ENCODE results near the gene PVRIG. TPM values are rescaled to one million over a fixed set of nuclear protein-coding genes. Genes with fewer than 3 reads are reported as not detected.

The PVRIG gene
- total and polyA plus RNA-seq, 2 of the 4 experiments (the other 2 are of a cell fraction) = not detected

GRCh38 chr7:100221231-100221718 lies 1.5 kb downstream of the PVRIG start:
- no peak for ATAC-seq (ENCODE audit: low read depth)
- H2BK5ac ChIP-seq (ENCODE audit: low read depth, low read length, poor library complexity, severe bottlenecking) = no peak overlapping the region
- ChIA-PET CTCF (interaction anchor here (1.2 kb wide), 1 partner anchor 90 kb away, joined by 5 read pairs; no protein-coding TSS in a partner anchor), POLR2A (ENCODE audit: unreplicated experiment) (interaction anchor here (0.6 kb wide), 1 partner anchor 68 kb away, joined by 3 read pairs; no protein-coding TSS in a partner anchor)
- H4K20me1 ChIP-seq (ENCODE audit: insufficient read depth, low read length) = no peaks in the 10 kb centered on the region
- H3K79me1 ChIP-seq (ENCODE audit: low read depth in 1 of 2, low read length in 2 of 2) = no peaks in the 10 kb centered on the region
- H3K27me3 ChIP-seq (ENCODE audit: control insufficient read depth, insufficient read depth, low read length) = no peaks in the 10 kb centered on the region
- no peak overlapping the region for H2AK9ac ChIP-seq (replicated peaks; ENCODE audit: low read depth, low read length, poor library complexity)
- intact Hi-C loops (cut with micrococcal nuclease) (no loop called here), dilution Hi-C loops (cut with HindIII; ENCODE audit: low sequenced_read_pairs, unreplicated experiment) (no loop called here), in situ Hi-C loops (cut with MboI; ENCODE audit: low sequenced_read_pairs) (no loop called here)
- WGBS, 2 experiments (ENCODE audit: extremely low coverage in 2 of 2, insufficient read length in 1 of 2) = no CpG with 5 or more reads among the region's 5 CpGs
- H2AK5ac ChIP-seq (ENCODE audit: low read depth, low read length) = no peak overlapping the region
- peaks cover 16% of the 10 kb centered on the region; the same call in 1 of the 2 replicates for H3K36me3 ChIP-seq (ENCODE audit: control insufficient read depth, insufficient read depth, low read length)
- no peak overlapping the region for H3K9ac ChIP-seq (ENCODE audit: low read depth, low read length)
- H3K27ac ChIP-seq (ENCODE audit: insufficient read depth, low read length) = no peak overlapping the region
- H3K23ac ChIP-seq (ENCODE audit: low read depth, low read length) = no peak overlapping the region
- H3K9me1 ChIP-seq (ENCODE audit: insufficient read depth, low read length) = no peaks in the 10 kb centered on the region
- H3K4ac ChIP-seq (ENCODE audit: low read depth, low read length) = no peak overlapping the region
- no peak for DNase-seq
- H2BK15ac ChIP-seq (ENCODE audit: low read depth, low read length) = no peak overlapping the region
- H2AFZ ChIP-seq (replicated peaks; ENCODE audit: low read length, poor library complexity) = no peak overlapping the region
- no TSS peak for BruUV-seq (replicated peaks)
- H2BK120ac ChIP-seq (ENCODE audit: low read depth, low read length) = no peak overlapping the region
- TF ChIP-seq ELK1 (IDR thresholded peaks at IDR 0.05; ENCODE audit: borderline replicate concordance, low read depth, low read length) = no peak
- no peak for TF ChIP-seq BHLHE40 (IDR thresholded peaks at IDR 0.05; ENCODE audit: low read depth, low read length)
- TF ChIP-seq CTCF (conservative IDR thresholded peaks at IDR 0.05; ENCODE audit: low read depth, low read length) = no peak
- no peak for TF ChIP-seq USF2 (IDR thresholded peaks at IDR 0.05; ENCODE audit: low read depth, low read length)
- TF ChIP-seq SMC3 (IDR thresholded peaks at IDR 0.05; ENCODE audit: low read depth, low read length) = no peak
- TF ChIP-seq POLR2A (IDR thresholded peaks at IDR 0.05; ENCODE audit: low read depth, low read length) = no peak
- no peak for TF ChIP-seq FOS (IDR thresholded peaks at IDR 0.05; ENCODE audit: low read depth, low read length)
- no peak for TF ChIP-seq CEBPB (IDR thresholded peaks at IDR 0.05; ENCODE audit: low read depth, low read length)
- no peak for TF ChIP-seq RFX5 (IDR thresholded peaks at IDR 0.05; ENCODE audit: low read depth, low read length)
- TF ChIP-seq RAD21 (IDR thresholded peaks at IDR 0.05; ENCODE audit: low read length) = no peak
- no peak for TF ChIP-seq NFE2L2 (IDR thresholded peaks at IDR 0.05; ENCODE audit: low read depth, low read length)
- TF ChIP-seq CHD1 (IDR thresholded peaks at IDR 0.05; ENCODE audit: low read depth, low read length) = no peak
- no peak for TF ChIP-seq RCOR1 (IDR thresholded peaks at IDR 0.05; ENCODE audit: insufficient replicate concordance, low read length)
- TF ChIP-seq MAZ (IDR thresholded peaks at IDR 0.05; ENCODE audit: borderline replicate concordance, low read depth, low read length) = no peak
- no peak for TF ChIP-seq MXI1 (IDR thresholded peaks at IDR 0.05; ENCODE audit: borderline replicate concordance, low read depth, low read length)
- no peak for TF ChIP-seq MAFK (IDR thresholded peaks at IDR 0.05; ENCODE audit: low read depth, low read length)
- no peak overlapping the region for H3K4me3 ChIP-seq (ENCODE audit: insufficient read depth, low read depth, low read length)
- H3K56ac ChIP-seq (ENCODE audit: extremely low read depth, insufficient read depth, low read length) = no peak overlapping the region
- H3K14ac ChIP-seq (replicated peaks; ENCODE audit: low read depth, low read length) = no peak overlapping the region
- no peaks in the 10 kb centered on the region for H3K4me1 ChIP-seq (ENCODE audit: control insufficient read depth, insufficient read depth, low read length)
- H4K91ac ChIP-seq (ENCODE audit: insufficient read depth, low read depth, low read length) = no peak overlapping the region
- no peak overlapping the region for H4K5ac ChIP-seq (ENCODE audit: low read depth, low read length)
- H3K18ac ChIP-seq (ENCODE audit: low read depth, low read length) = no peak overlapping the region
- H3K9me3 ChIP-seq (ENCODE audit: control insufficient read depth, insufficient read depth, low read length) = no peaks in the 10 kb centered on the region
- no peak overlapping the region for H4K8ac ChIP-seq (ENCODE audit: low read depth in 2 of 2, low read length in 2 of 2)
- H3K4me2 ChIP-seq (ENCODE audit: low read depth, low read length) = no peak overlapping the region
- H2BK20ac ChIP-seq (ENCODE audit: low read depth, low read length) = no peak overlapping the region

All from IMR-90 (cell line).